H9 (cell line): ENCODE data around the gene PLXNA1. TPM values are rescaled to one million over a fixed set of nuclear protein-coding genes. Genes with fewer than 3 reads are reported as not detected.

Source experiments
- DNase-seq: peaks from one replicate; pipeline ENCODE4 v3.0.0-alpha.2; 2017
- H2AFZ ChIP-seq: one replicate; pipeline ENCODE4 v1.6.1; 2013; ENCODE audit warnings: mild to moderate bottlenecking, low read length, control low read depth, moderate library complexity
- H2AK5ac ChIP-seq: 2 replicates; pipeline ENCODE4 v1.6.1; 2013; ENCODE audit warnings: low read length, control low read depth, mixed read lengths; ENCODE audit not compliant: insufficient read length
- H2BK120ac ChIP-seq: one replicate; pipeline ENCODE4 v1.6.1; 2013; ENCODE audit warnings: low read depth, mild to moderate bottlenecking, low read length, control low read depth, inconsistent platforms; ENCODE audit not compliant: poor library complexity, severe bottlenecking
- H2BK12ac ChIP-seq: 2 replicates; pipeline ENCODE4 v1.6.1; 2013; ENCODE audit warnings: low read length, control low read depth, mixed read lengths, low read depth; ENCODE audit not compliant: insufficient read length
- H2BK15ac ChIP-seq: 2 replicates; pipeline ENCODE4 v1.6.1; 2013; ENCODE audit warnings: low read depth, low read length, control low read depth
- H2BK20ac ChIP-seq: one replicate; pipeline ENCODE4 v1.6.1; 2013; ENCODE audit warnings: low read depth, mild to moderate bottlenecking, low read length, control low read depth, inconsistent platforms; ENCODE audit not compliant: poor library complexity, severe bottlenecking
- H2BK5ac ChIP-seq: 2 replicates; pipeline ENCODE4 v1.6.1; 2013; ENCODE audit warnings: low read length, control low read depth, mixed read lengths; ENCODE audit not compliant: insufficient read length
- H3K14ac ChIP-seq: 2 replicates; pipeline ENCODE4 v1.6.1; 2013; ENCODE audit warnings: low read length, control low read depth; ENCODE audit not compliant: insufficient read depth
- H3K18ac ChIP-seq: 2 replicates; pipeline ENCODE4 v1.6.1; 2013; ENCODE audit warnings: low read depth, mild to moderate bottlenecking, mixed read lengths, low read length, control low read depth; ENCODE audit not compliant: insufficient read length
- H3K23ac ChIP-seq: 2 replicates; pipeline ENCODE4 v1.6.1; 2013; ENCODE audit warnings: low read length, control low read depth, mixed read lengths, low read depth; ENCODE audit not compliant: insufficient read length
- H3K23me2 ChIP-seq: 2 replicates; pipeline ENCODE4 v1.6.1; 2013; ENCODE audit warnings: low read depth, mild to moderate bottlenecking, mixed read lengths, low read length, control low read depth; ENCODE audit not compliant: insufficient read length, poor library complexity, severe bottlenecking
- H3K27ac ChIP-seq: 2 replicates; pipeline ENCODE4 v1.5.1; 2013; ENCODE audit warnings: low read length, control low read depth, mixed read lengths, low read depth; ENCODE audit not compliant: insufficient read length
- H3K27me3 ChIP-seq: 2 replicates; pipeline ENCODE4 v1.6.1; 2013; ENCODE audit warnings: low read length, control low read depth, inconsistent platforms; ENCODE audit not compliant: insufficient read depth
- H3K4ac ChIP-seq: 2 replicates; pipeline ENCODE4 v1.6.1; 2013; ENCODE audit warnings: low read depth, mild to moderate bottlenecking, control low read depth, inconsistent platforms, low read length, moderate library complexity
- H3K4me1 ChIP-seq: 2 replicates; pipeline ENCODE4 v1.6.1; 2013; ENCODE audit warnings: low read length, control low read depth, inconsistent platforms; ENCODE audit not compliant: insufficient read depth
- H3K4me2 ChIP-seq: 2 replicates; pipeline ENCODE4 v1.6.1; 2013; ENCODE audit warnings: low read length, control low read depth, mixed read lengths; ENCODE audit not compliant: insufficient read length, insufficient read depth
- H3K56ac ChIP-seq: 2 replicates; pipeline ENCODE4 v1.6.1; 2013; ENCODE audit warnings: low read depth, mild to moderate bottlenecking, mixed read lengths, low read length, control low read depth; ENCODE audit not compliant: insufficient read length
- H3K79me1 ChIP-seq: 2 replicates; pipeline ENCODE4 v1.6.1; 2013; ENCODE audit warnings: low read depth, mild to moderate bottlenecking, moderate library complexity, low read length, control low read depth, inconsistent platforms; ENCODE audit not compliant: insufficient read depth, poor library complexity, severe bottlenecking
- H3K79me2 ChIP-seq: 2 replicates; pipeline ENCODE4 v1.6.1; 2013; ENCODE audit warnings: low read length, control low read depth, inconsistent platforms; ENCODE audit not compliant: insufficient read depth
- H3K9ac ChIP-seq: 2 replicates; pipeline ENCODE4 v1.6.1; 2013; ENCODE audit warnings: low read length, control low read depth, mixed read lengths; ENCODE audit not compliant: insufficient read length; ENCODE audit errors: extremely low read depth
- H3K9me3 ChIP-seq: one replicate; pipeline ENCODE4 v1.6.1; 2013; ENCODE audit warnings: low read depth, low read length, inconsistent platforms; ENCODE audit not compliant: control insufficient read depth
- H3T11ph ChIP-seq: one replicate; pipeline ENCODE4 v1.6.1; 2013; ENCODE audit warnings: mild to moderate bottlenecking, low read length, control low read depth, inconsistent platforms
- H4K20me1 ChIP-seq: one replicate; pipeline ENCODE4 v1.6.1; 2013; ENCODE audit not compliant: control insufficient read depth, insufficient read length, insufficient read depth
- H4K5ac ChIP-seq: 2 replicates; pipeline ENCODE4 v1.6.1; 2013; ENCODE audit warnings: low read depth, mild to moderate bottlenecking, mixed read lengths, low read length, control low read depth; ENCODE audit not compliant: insufficient read length
- H4K8ac ChIP-seq: replicated peaks from 2 replicates; pipeline ENCODE4 v1.6.1; 2013; ENCODE audit warnings: low read length, control low read depth, mixed read lengths, low read depth; ENCODE audit not compliant: insufficient read length
- H4K91ac ChIP-seq: 2 replicates; pipeline ENCODE4 v1.6.1; 2013; ENCODE audit warnings: low read depth, mild to moderate bottlenecking, moderate library complexity, mixed read lengths, low read length, control low read depth; ENCODE audit not compliant: insufficient read length
- H3K27ac Mint-ChIP-seq, 3 experiments: 2 replicates in 2 of 3; 3 replicates in 1 of 3; pipeline ENCODE4 v1.8.0; 2020 to 2021; ENCODE audit warnings: mixed read lengths in 3 of 3, mild to moderate bottlenecking in 1 of 3, moderate library complexity in 1 of 3
- H3K27me3 Mint-ChIP-seq: 2 replicates; pipeline ENCODE4 v1.8.0; 2021; ENCODE audit warnings: low read depth, mild to moderate bottlenecking, moderate library complexity, mixed read lengths
- H3K36me3 Mint-ChIP-seq, 3 experiments: 2 replicates in 2 of 3; 3 replicates in 1 of 3; pipeline ENCODE4 v1.8.0; 2020 to 2021; ENCODE audit warnings: low read depth in 3 of 3, mixed read lengths in 3 of 3; ENCODE audit not compliant: insufficient read depth in 1 of 3
- H3K4me1 Mint-ChIP-seq, 2 experiments: 2 replicates each; pipeline ENCODE4 v1.8.0; 2020; ENCODE audit warnings: mixed read lengths in 2 of 2
- H3K4me3 Mint-ChIP-seq, 2 experiments: 2 replicates in 1 of 2; 3 replicates in 1 of 2; pipeline ENCODE4 v1.8.0; 2020 to 2021; ENCODE audit warnings: mild to moderate bottlenecking in 2 of 2, mixed read lengths in 2 of 2, moderate library complexity in 1 of 2
- H3K9me3 Mint-ChIP-seq, 2 experiments: 2 replicates in 1 of 2; 3 replicates in 1 of 2; pipeline ENCODE4 v1.8.0; 2020; ENCODE audit warnings: mild to moderate bottlenecking in 2 of 2, mixed read lengths in 2 of 2, moderate library complexity in 1 of 2
- CTCF ChIP-seq: fragments of 200-600 bp; sonication (generic); conservative IDR thresholded peaks from 3 replicates; pipeline ENCODE4 v1.8.0; 2021; ENCODE audit warnings: antibody characterized with exemption, mild to moderate bottlenecking
- WGBS: extraction: QIAGEN DNeasy Blood & Tissue Kit; methylation state at CpG from one replicate; pipeline ENCODE4 v1.1.7; 2013; ENCODE audit warnings: missing lambda C conversion rate, low lambda C conversion rate, mixed read lengths; ENCODE audit not compliant: insufficient read length; ENCODE audit errors: extremely low coverage; 5-methylcytosine and 5-hydroxymethylcytosine counted together
- total RNA-seq: library from RNA; stranded (reverse); gene quantifications from 2 replicates; pipeline ENCODE4 v1.2.1, GENCODE V29; 2021

PLXNA1 gene
- total RNA-seq, 1 experiment from 2014 or later: 42.1 TPM

- Mint-ChIP-seq H3K4me3 (no peak overlapping the region), H3K27ac (no peak overlapping the region), H3K36me3 (peaks cover 11 to 57% (median 55%) of the 10 kb centered on the region in 3 experiments; a peak in 6 of 7 replicates), H3K4me1 (no peaks in the 10 kb centered on the region), H3K27me3 (no peaks in the 10 kb centered on the region), H3K9me3 (no peaks in the 10 kb centered on the region)
- Histone ChIP-seq H3K27me3 (no peaks in the 10 kb centered on the region), H4K5ac (no peak overlapping the region), H3K23me2 (no peaks in the 10 kb centered on the region), H2AK5ac (no peak overlapping the region), H2BK20ac (no peak overlapping the region), H3K27ac (no peak overlapping the region), H3K56ac (no peak overlapping the region), H3K79me1 (no peaks in the 10 kb centered on the region), H2BK120ac (no peak overlapping the region), H4K20me1 (no peaks in the 10 kb centered on the region), H3K23ac (no peak overlapping the region), H4K8ac (no peak overlapping the region), H3K79me2 (no peaks in the 10 kb centered on the region), H3K4ac (no peak overlapping the region), H2BK5ac (no peak overlapping the region), H3T11ph (no peak overlapping the region), H3K9ac (no peak overlapping the region), H2AFZ (no peak overlapping the region), H3K14ac (no peak overlapping the region), H3K18ac (no peak overlapping the region), H3K4me1 (no peaks in the 10 kb centered on the region), H3K4me2 (no peak overlapping the region), H3K9me3 (no peaks in the 10 kb centered on the region), H2BK15ac (no peak overlapping the region), H4K91ac (no peak overlapping the region), H2BK12ac (no peak overlapping the region)
- TF ChIP-seq CTCF: no peak
- WGBS: no CpG with 5 or more reads among the region's 7 CpGs
- DNase-seq: no peak
Measured at GRCh38 chr3:127022849-127023248, 39.9 kb downstream of the PLXNA1 start.
